ENCODE data around the gene B3GALNT2.

GRCh38 chr1:235450886-235451483, 53.3 kb downstream of the B3GALNT2 start:
- no peak for TF ChIP-seq CTCF (IDR thresholded peaks at IDR 0.05)
- TF ChIP-seq POLR2A (IDR thresholded peaks at IDR 0.05) = no peak

Measured in prostate gland (tissue), 2 donors.